SK-N-SH treated with all-trans-retinoic acid at 6 μM for 48 hours (cell line): ENCODE results near the gene MEGF9.

Source experiments
- ATAC-seq: fragments of 200-7000 bp; cut with Tn5 transposase; 3 replicates; pipeline ENCODE4 v1.9.1; 2020; ENCODE audit warnings: mild to moderate bottlenecking, moderate library complexity
- ARNTL ChIP-seq: fragments of 450-650 bp; formaldehyde crosslinking; IDR thresholded peaks from 2 replicates; pipeline ENCODE4 v1.5.0; 2020; ENCODE audit warnings: low read depth, mild to moderate bottlenecking, moderate library complexity, borderline replicate concordance
- BACH2 ChIP-seq: fragments of 250-450 bp; sonication (Bioruptor Pico); IDR thresholded peaks from 2 replicates; pipeline ENCODE4 v1.9.0; 2021; ENCODE audit warnings: mild to moderate bottlenecking, borderline replicate concordance
- CREB5 ChIP-seq: fragments of 250-450 bp; sonication (Bioruptor Pico); IDR thresholded peaks from 2 replicates; pipeline ENCODE4 v1.5.1; 2020; ENCODE audit warnings: low read depth, mild to moderate bottlenecking, moderate library complexity
- CSDC2 ChIP-seq: fragments of 250-450 bp; sonication (Bioruptor Pico); IDR thresholded peaks from 2 replicates; pipeline ENCODE4 v1.5.0; 2020; ENCODE audit warnings: mild to moderate bottlenecking, moderate library complexity
- CSRNP3 ChIP-seq: fragments of 250-450 bp; sonication (Bioruptor Pico); IDR thresholded peaks from 2 replicates; pipeline ENCODE4 v1.5.1; 2021; ENCODE audit warnings: mild to moderate bottlenecking, moderate library complexity
- ESRRG ChIP-seq: fragments of 250-450 bp; sonication (Bioruptor Pico); IDR thresholded peaks from 2 replicates; pipeline ENCODE4 v1.6.1; 2021; ENCODE audit warnings: mild to moderate bottlenecking
- GLIS3 ChIP-seq: fragments of 250-450 bp; sonication (Bioruptor Pico); IDR thresholded peaks from 2 replicates; pipeline ENCODE4 v1.5.0; 2020; ENCODE audit warnings: mild to moderate bottlenecking, moderate library complexity
- ISL1 ChIP-seq: fragments of 250-450 bp; sonication (Bioruptor Pico); IDR thresholded peaks from 2 replicates; pipeline ENCODE4 v2.1.2; 2022; ENCODE audit warnings: mild to moderate bottlenecking, moderate library complexity
- OSR1 ChIP-seq: fragments of 250-450 bp; sonication (Bioruptor Pico); IDR thresholded peaks from 2 replicates; pipeline ENCODE4 v1.8.0; 2022; ENCODE audit warnings: moderate library complexity, mild to moderate bottlenecking, inconsistent platforms
- PATZ1 ChIP-seq: fragments of 250-450 bp; sonication (Bioruptor Pico); IDR thresholded peaks from 2 replicates; pipeline ENCODE4 v1.8.0; 2020; ENCODE audit warnings: mild to moderate bottlenecking, moderate library complexity, borderline replicate concordance
- POU6F1 ChIP-seq: fragments of 250-450 bp; sonication (Bioruptor Pico); IDR thresholded peaks from 2 replicates; pipeline ENCODE4 v1.8.0; 2021; ENCODE audit warnings: low read depth, mild to moderate bottlenecking, moderate library complexity, borderline replicate concordance
- PPARA ChIP-seq: fragments of 250-450 bp; sonication (Bioruptor Pico); IDR thresholded peaks from 2 replicates; pipeline ENCODE4 v1.5.0; 2020; ENCODE audit warnings: mild to moderate bottlenecking, borderline replicate concordance
- RARB ChIP-seq: fragments of 250-450 bp; sonication (Bioruptor Pico); IDR thresholded peaks from 2 replicates; pipeline ENCODE4 v1.8.0; 2021; ENCODE audit warnings: mild to moderate bottlenecking, moderate library complexity
- SNAI2 ChIP-seq: fragments of 250-450 bp; sonication (Bioruptor Pico); IDR thresholded peaks from 2 replicates; pipeline ENCODE4 v1.5.0; 2020; ENCODE audit warnings: mild to moderate bottlenecking, moderate library complexity
- TCF4 ChIP-seq: fragments of 250-450 bp; sonication (Bioruptor Pico); IDR thresholded peaks from 2 replicates; pipeline ENCODE4 v1.8.0; 2021; ENCODE audit warnings: mild to moderate bottlenecking, moderate library complexity, borderline replicate concordance
- TOX ChIP-seq: fragments of 250-450 bp; sonication (Bioruptor Pico); IDR thresholded peaks from 2 replicates; pipeline ENCODE4 v1.8.0; 2021; ENCODE audit warnings: mild to moderate bottlenecking, moderate library complexity, borderline replicate concordance
- ZC3H10 ChIP-seq: fragments of 250-450 bp; sonication (Bioruptor Pico); IDR thresholded peaks from 2 replicates; pipeline ENCODE4 v1.5.1; 2021; ENCODE audit warnings: mild to moderate bottlenecking, moderate library complexity
- ZNF565 ChIP-seq: fragments of 450-650 bp; formaldehyde crosslinking; conservative IDR thresholded peaks from 2 replicates; pipeline ENCODE4 v1.5.0; 2020; ENCODE audit warnings: low read depth, mild to moderate bottlenecking, moderate library complexity
- ZNF70 ChIP-seq: fragments of 450-650 bp; formaldehyde crosslinking; IDR thresholded peaks from 2 replicates; pipeline ENCODE4 v1.5.0; 2020; ENCODE audit warnings: mild to moderate bottlenecking, moderate library complexity
- ZNF8 ChIP-seq: fragments of 450-650 bp; formaldehyde crosslinking; IDR thresholded peaks from 2 replicates; pipeline ENCODE4 v1.5.0; 2020; ENCODE audit warnings: mild to moderate bottlenecking, moderate library complexity

The MEGF9 gene

GRCh38 chr9:120609636-120610035, 104.6 kb downstream of the MEGF9 start (continued):
- TF ChIP-seq POU6F1 (no peak), OSR1 (CRISPR knock-in tag) (no peak), CREB5 (CRISPR knock-in tag) (no peak), ZC3H10 (CRISPR knock-in tag) (no peak), TCF4 (CRISPR knock-in tag) (no peak), ZNF8 (no peak), ISL1 (CRISPR knock-in tag) (no peak), BACH2 (CRISPR knock-in tag) (no peak), RARB (CRISPR knock-in tag) (no peak), SNAI2 (CRISPR knock-in tag) (no peak)

GRCh38 chr9:120608421-120608820, 105.8 kb downstream of the MEGF9 start:
- TF ChIP-seq ZNF565 (no peak), OSR1 (CRISPR knock-in tag) (no peak), PATZ1 (no peak), PPARA (CRISPR knock-in tag) (no peak), CSDC2 (CRISPR knock-in tag) (no peak), ARNTL (CRISPR knock-in tag) (no peak), CSRNP3 (CRISPR knock-in tag) (no peak), CREB5 (CRISPR knock-in tag) (no peak), ISL1 (CRISPR knock-in tag) (no peak), BACH2 (CRISPR knock-in tag) (no peak), ZC3H10 (CRISPR knock-in tag) (no peak), ESRRG (CRISPR knock-in tag) (no peak)
- TF ChIP-seq, all 23 proteins: peak for 0
- no peak for ATAC-seq

- no peak for ATAC-seq
- TF ChIP-seq ZNF565 = no peak
- no peak for TF ChIP-seq RARB (CRISPR knock-in tag)
- TF ChIP-seq ZNF8 = no peak
- no peak for TF ChIP-seq TOX
Measured at GRCh38 chr9:120603591-120603990, 110.7 kb downstream of the MEGF9 start.

GRCh38 chr9:120603010-120603409, 111.3 kb downstream of the MEGF9 start:
- TF ChIP-seq ZNF70 (CRISPR knock-in tag) (no peak), ISL1 (CRISPR knock-in tag) (no peak), PPARA (CRISPR knock-in tag) (no peak), ARNTL (CRISPR knock-in tag) (no peak), GLIS3 (no peak), PATZ1 (no peak), POU6F1 (no peak), CREB5 (CRISPR knock-in tag) (no peak)
- no peak for ATAC-seq
